Tibial nerve (tissue), 4 donors: ENCODE results near the gene PHACTR1. TPM values are rescaled to one million over a fixed set of nuclear protein-coding genes. Genes with fewer than 3 reads are reported as not detected.

Source experiments
- DNase-seq, 2 donors: peaks; one replicate each; pipeline ENCODE4 v3.0.0-alpha.2; 2019; ENCODE audit warnings: low spot score in 2 of 2
- H3K27ac ChIP-seq, 4 donors: fragments of 200-600 bp; sonication (generic) in 3 of 4; one replicate each; pipeline ENCODE4 v1.5.1; 2017 to 2019; ENCODE audit warnings: mild to moderate bottlenecking in 1 of 4
- H3K27me3 ChIP-seq, 2 donors: fragments of 200-600 bp; sonication (generic) in 1 of 2; one replicate each; pipeline versions ENCODE4 v1.5.1 to v1.6.0; 2017 to 2019
- H3K36me3 ChIP-seq, 3 donors: fragments of 200-600 bp; sonication (generic); one replicate each; pipeline ENCODE4 v1.5.1; 2018 to 2019
- H3K4me1 ChIP-seq, 4 donors: fragments of 200-600 bp; sonication (generic) in 3 of 4; one replicate each; pipeline ENCODE4 v1.5.1; 2017 to 2019
- H3K4me3 ChIP-seq, 4 donors: fragments of 200-600 bp; sonication (generic) in 3 of 4; one replicate each; pipeline ENCODE4 v1.5.1; 2017 to 2019; ENCODE audit warnings: mild to moderate bottlenecking in 1 of 4, moderate library complexity in 1 of 4
- H3K9me3 ChIP-seq, 4 donors: fragments of 200-600 bp; sonication (generic) in 3 of 4; one replicate each; pipeline ENCODE4 v1.5.1; 2017 to 2019
- EP300 ChIP-seq, 2 donors: sonication (generic); formaldehyde crosslinking; IDR thresholded peaks; one replicate each; pipeline ENCODE4 v1.6.1; 2017; ENCODE audit warnings: antibody characterized with exemption in 2 of 2, mild to moderate bottlenecking in 1 of 2
- POLR2A ChIP-seq, 2 donors: fragments of 450-650 bp; IDR thresholded peaks; one replicate each; pipeline ENCODE4 v1.6.1; 2017; ENCODE audit warnings: antibody characterized with exemption in 2 of 2, mild to moderate bottlenecking in 2 of 2, moderate library complexity in 2 of 2
- WGBS, 2 donors: methylation state at CpG; one replicate each; pipeline ENCODE4 v1.1.5; 2018; 5-methylcytosine and 5-hydroxymethylcytosine counted together
- total RNA-seq, 4 donors: library from RNA; depleted of rRNA; stranded (reverse); fragments of >200 nt; gene quantifications; one replicate each; pipeline ENCODE4 v1.1.0, GENCODE V29; 2016
- TF ChIP-seq, protein P1 (sequence below), 5 experiments: fragments of 200-600 bp in 3 of 5; fragments of 450-650 bp in 2 of 5; sonication (generic) in 3 of 5; IDR thresholded peaks; one replicate each; pipeline ENCODE4 v1.5.1; 2016 to 2019; ENCODE audit warnings: antibody characterized with exemption in 5 of 5, mild to moderate bottlenecking in 3 of 5, moderate library complexity in 2 of 5

PHACTR1 gene
- total RNA-seq, 4 donors from 2014 or later: 1.5 to 2.7 (median 1.6) TPM

GRCh38 chr6:13004601-13005000 lies 288.0 kb downstream of the PHACTR1 start:
- H3K27ac ChIP-seq: no peak overlapping the region
- TF ChIP-seq POLR2A (IDR thresholded peaks at IDR 0.05): no peak
- no peak for TF ChIP-seq EP300 (IDR thresholded peaks at IDR 0.05)
- no peak overlapping the region for H3K4me3 ChIP-seq
- DNase-seq: no peak
- WGBS, 2 donors: 64 to 73% methylated on average over 2 of the region's 2 CpGs
- H3K9me3 ChIP-seq: no peaks in the 10 kb centered on the region
- H3K27me3 ChIP-seq: no peaks in the 10 kb centered on the region
- no peaks in the 10 kb centered on the region for H3K4me1 ChIP-seq
- H3K36me3 ChIP-seq: no peaks in the 10 kb centered on the region

DNA sequence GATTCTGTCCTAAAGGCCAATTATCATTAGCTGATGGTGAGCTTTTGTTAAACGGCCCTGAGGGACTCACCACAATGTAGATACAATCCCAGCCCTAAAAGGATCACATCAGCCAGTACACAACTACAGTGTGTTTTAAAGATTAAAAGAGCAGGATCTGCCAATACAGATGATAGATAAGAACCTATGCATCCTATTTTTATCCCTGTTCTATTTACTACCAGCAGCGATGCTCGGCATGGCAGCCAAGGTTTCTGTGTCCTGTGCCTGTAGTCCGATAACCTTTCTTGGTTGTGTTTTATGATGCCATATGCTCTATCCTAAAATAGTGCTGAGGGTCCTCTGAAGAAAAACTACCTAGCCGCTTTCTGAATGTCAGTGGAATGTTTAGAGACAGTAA lies 289.4 kb downstream of the PHACTR1 start:
- Histone ChIP-seq H3K27ac (no peak overlapping the region), H3K36me3 (no peaks in the 10 kb centered on the region), H3K4me3 (no peak overlapping the region), H3K27me3 (peaks cover 0 to 10% of the 10 kb centered on the region in 2 donors), H3K4me1 (no peaks in the 10 kb centered on the region), H3K9me3 (no peaks in the 10 kb centered on the region)
- TF ChIP-seq, protein P1, sequence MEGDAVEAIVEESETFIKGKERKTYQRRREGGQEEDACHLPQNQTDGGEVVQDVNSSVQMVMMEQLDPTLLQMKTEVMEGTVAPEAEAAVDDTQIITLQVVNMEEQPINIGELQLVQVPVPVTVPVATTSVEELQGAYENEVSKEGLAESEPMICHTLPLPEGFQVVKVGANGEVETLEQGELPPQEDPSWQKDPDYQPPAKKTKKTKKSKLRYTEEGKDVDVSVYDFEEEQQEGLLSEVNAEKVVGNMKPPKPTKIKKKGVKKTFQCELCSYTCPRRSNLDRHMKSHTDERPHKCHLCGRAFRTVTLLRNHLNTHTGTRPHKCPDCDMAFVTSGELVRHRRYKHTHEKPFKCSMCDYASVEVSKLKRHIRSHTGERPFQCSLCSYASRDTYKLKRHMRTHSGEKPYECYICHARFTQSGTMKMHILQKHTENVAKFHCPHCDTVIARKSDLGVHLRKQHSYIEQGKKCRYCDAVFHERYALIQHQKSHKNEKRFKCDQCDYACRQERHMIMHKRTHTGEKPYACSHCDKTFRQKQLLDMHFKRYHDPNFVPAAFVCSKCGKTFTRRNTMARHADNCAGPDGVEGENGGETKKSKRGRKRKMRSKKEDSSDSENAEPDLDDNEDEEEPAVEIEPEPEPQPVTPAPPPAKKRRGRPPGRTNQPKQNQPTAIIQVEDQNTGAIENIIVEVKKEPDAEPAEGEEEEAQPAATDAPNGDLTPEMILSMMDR (IDR thresholded peaks at IDR 0.05): no peak
- no peak for TF ChIP-seq EP300 (IDR thresholded peaks at IDR 0.05)
- no peak for TF ChIP-seq POLR2A (IDR thresholded peaks at IDR 0.05)
- WGBS, 2 donors: 90 to 92% methylated on average over 5 of the region's 5 CpGs
- DNase-seq: no peak

DNA sequence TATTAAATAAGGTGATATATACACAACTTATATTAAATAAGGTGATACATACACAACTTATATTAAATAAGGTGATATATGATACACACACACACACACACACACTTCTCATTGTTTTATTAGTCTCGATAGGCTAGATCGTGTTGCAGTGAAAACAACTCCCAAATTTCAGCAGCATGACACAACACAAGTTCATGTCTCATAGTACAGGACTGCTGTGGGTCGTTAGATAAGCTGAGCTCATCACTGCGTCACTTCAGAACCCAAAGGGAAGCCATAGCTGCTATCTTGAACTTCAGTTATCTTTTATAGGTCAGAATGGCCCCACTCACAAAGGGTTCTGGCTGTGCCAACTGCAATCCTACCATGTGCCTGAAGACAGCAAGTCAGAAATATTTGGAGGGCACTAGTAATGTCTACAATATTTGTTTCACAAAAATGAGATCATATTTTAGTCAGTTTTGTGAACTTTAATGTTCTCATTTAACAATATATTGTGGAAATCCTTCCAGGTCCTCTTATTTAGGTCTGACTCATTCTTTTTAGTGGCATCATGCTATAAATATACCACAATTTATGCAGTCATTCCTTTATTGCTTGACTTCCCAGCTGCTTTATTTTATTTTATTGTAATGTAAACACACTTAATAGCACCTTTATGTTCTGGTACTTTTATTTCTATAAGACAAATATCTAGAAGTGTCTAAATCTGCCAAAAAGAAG lies 290.2 kb downstream of the PHACTR1 start:
- no peaks in the 10 kb centered on the region for H3K36me3 ChIP-seq
- TF ChIP-seq POLR2A (IDR thresholded peaks at IDR 0.05) (no peak), EP300 (IDR thresholded peaks at IDR 0.05) (no peak)
- TF ChIP-seq, protein P1 (IDR thresholded peaks at IDR 0.05): no peak
- no peak overlapping the region for H3K4me3 ChIP-seq
- no peak for DNase-seq
- whole genome bisulfite sequencing, 2 donors: 69 to 74% methylated on average over 4 of the region's 4 CpGs
- H3K27ac ChIP-seq: no peak overlapping the region
- no peaks in the 10 kb centered on the region for H3K9me3 ChIP-seq
- no peaks in the 10 kb centered on the region for H3K4me1 ChIP-seq
- H3K27me3 ChIP-seq: peaks cover 0 to 17% of the 10 kb centered on the region in 2 donors

- 93 to 96% methylated on average over 1 of the region's 1 CpG for WGBS, 2 donors
- H3K9me3 ChIP-seq: no peaks in the 10 kb centered on the region
- peaks cover 0 to 27% of the 10 kb centered on the region in 2 donors for H3K27me3 ChIP-seq
- no peak overlapping the region for H3K4me3 ChIP-seq
- no peak for DNase-seq
- H3K36me3 ChIP-seq: no peaks in the 10 kb centered on the region
- H3K27ac ChIP-seq: no peak overlapping the region
- TF ChIP-seq EP300 (IDR thresholded peaks at IDR 0.05): no peak
- TF ChIP-seq, protein P1 (IDR thresholded peaks at IDR 0.05): no peak
- peaks cover 0 to 4% (median under 1%) of the 10 kb centered on the region in 4 donors for H3K4me1 ChIP-seq
Observed at GRCh38 chr6:13007744-13008143, 291.2 kb downstream of the PHACTR1 start.

DNA sequence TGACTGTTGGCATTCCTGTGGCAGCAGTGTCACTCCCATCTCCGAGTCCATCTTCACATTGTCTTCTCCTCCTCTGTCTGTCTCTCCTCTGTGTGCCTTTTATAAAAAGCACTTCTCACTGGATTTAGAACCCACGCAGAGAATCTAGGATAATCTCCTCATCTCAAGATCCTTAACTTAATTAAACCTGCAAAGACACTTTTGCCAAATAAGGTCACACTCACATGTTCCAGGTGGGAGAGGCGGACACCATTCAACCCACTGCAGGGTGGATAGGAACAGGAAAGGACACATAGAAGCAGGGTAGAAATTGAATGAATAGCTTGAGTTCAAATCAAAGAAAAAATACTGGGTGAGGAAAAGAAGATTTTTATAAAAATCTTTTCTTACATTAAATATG lies 292.5 kb downstream of the PHACTR1 start:
- Histone ChIP-seq H3K27ac (no peak overlapping the region), H3K4me1 (peaks cover 0 to 16% (median 6%) of the 10 kb centered on the region in 4 donors), H3K4me3 (no peak overlapping the region), H3K36me3 (no peaks in the 10 kb centered on the region), H3K27me3 (peaks cover 0 to 38% of the 10 kb centered on the region in 2 donors), H3K9me3 (no peaks in the 10 kb centered on the region)
- no peak for DNase-seq
- WGBS, 2 donors: 90 to 94% methylated on average over 3 of the region's 3 CpGs
- TF ChIP-seq POLR2A (IDR thresholded peaks at IDR 0.05): no peak
- TF ChIP-seq, protein P1 (IDR thresholded peaks at IDR 0.05): no peak
- no peak for TF ChIP-seq EP300 (IDR thresholded peaks at IDR 0.05)
